ENCODE measurements around the gene NRSN2.
"Not testable (repeated sequence)": the region's sequence is repeated elsewhere in the genome, so short reads cannot be mapped to it uniquely, and the experiment has no call there.

GRCh38 chr20:393296-393695, 46.4 kb downstream of the NRSN2 start:
- TF ChIP-seq, protein P1, sequence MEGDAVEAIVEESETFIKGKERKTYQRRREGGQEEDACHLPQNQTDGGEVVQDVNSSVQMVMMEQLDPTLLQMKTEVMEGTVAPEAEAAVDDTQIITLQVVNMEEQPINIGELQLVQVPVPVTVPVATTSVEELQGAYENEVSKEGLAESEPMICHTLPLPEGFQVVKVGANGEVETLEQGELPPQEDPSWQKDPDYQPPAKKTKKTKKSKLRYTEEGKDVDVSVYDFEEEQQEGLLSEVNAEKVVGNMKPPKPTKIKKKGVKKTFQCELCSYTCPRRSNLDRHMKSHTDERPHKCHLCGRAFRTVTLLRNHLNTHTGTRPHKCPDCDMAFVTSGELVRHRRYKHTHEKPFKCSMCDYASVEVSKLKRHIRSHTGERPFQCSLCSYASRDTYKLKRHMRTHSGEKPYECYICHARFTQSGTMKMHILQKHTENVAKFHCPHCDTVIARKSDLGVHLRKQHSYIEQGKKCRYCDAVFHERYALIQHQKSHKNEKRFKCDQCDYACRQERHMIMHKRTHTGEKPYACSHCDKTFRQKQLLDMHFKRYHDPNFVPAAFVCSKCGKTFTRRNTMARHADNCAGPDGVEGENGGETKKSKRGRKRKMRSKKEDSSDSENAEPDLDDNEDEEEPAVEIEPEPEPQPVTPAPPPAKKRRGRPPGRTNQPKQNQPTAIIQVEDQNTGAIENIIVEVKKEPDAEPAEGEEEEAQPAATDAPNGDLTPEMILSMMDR (IDR thresholded peaks at IDR 0.05) = not testable (repeated sequence)
- not testable (repeated sequence) for TF ChIP-seq POLR2AphosphoS5 (IDR thresholded peaks at IDR 0.05; ENCODE audit: low read depth, low read length)
- TF ChIP-seq, protein P2, sequence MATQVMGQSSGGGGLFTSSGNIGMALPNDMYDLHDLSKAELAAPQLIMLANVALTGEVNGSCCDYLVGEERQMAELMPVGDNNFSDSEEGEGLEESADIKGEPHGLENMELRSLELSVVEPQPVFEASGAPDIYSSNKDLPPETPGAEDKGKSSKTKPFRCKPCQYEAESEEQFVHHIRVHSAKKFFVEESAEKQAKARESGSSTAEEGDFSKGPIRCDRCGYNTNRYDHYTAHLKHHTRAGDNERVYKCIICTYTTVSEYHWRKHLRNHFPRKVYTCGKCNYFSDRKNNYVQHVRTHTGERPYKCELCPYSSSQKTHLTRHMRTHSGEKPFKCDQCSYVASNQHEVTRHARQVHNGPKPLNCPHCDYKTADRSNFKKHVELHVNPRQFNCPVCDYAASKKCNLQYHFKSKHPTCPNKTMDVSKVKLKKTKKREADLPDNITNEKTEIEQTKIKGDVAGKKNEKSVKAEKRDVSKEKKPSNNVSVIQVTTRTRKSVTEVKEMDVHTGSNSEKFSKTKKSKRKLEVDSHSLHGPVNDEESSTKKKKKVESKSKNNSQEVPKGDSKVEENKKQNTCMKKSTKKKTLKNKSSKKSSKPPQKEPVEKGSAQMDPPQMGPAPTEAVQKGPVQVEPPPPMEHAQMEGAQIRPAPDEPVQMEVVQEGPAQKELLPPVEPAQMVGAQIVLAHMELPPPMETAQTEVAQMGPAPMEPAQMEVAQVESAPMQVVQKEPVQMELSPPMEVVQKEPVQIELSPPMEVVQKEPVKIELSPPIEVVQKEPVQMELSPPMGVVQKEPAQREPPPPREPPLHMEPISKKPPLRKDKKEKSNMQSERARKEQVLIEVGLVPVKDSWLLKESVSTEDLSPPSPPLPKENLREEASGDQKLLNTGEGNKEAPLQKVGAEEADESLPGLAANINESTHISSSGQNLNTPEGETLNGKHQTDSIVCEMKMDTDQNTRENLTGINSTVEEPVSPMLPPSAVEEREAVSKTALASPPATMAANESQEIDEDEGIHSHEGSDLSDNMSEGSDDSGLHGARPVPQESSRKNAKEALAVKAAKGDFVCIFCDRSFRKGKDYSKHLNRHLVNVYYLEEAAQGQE (IDR thresholded peaks at IDR 0.05; ENCODE audit: insufficient read depth in 1 of 2, low read depth in 2 of 2, low read length in 1 of 2) = not testable (repeated sequence)
